ENCODE measurements around the gene CHRNA9. TPM values are rescaled to one million over a fixed set of nuclear protein-coding genes. Genes with fewer than 3 reads are reported as not detected.
"Not testable (repeated sequence)": the region's sequence is repeated elsewhere in the genome, so short reads cannot be mapped to it uniquely, and the experiment has no call there.

CHRNA9 gene
- total RNA-seq: not detected
- polyA plus RNA-seq: not detected
- long read RNA-seq, donor 1: 0 reads
- long read RNA-seq, donor 2: 0 reads

- no peak for ATAC-seq (ENCODE audit: low FRiP score)
Observed at GRCh38 chr4:40334591-40335524, at the start of gene CHRNA9. Gene CHRNA9 (plus strand): TSS chr4:40335333. CDS start chr4:40335468, 135 bp downstream.

GRCh38 chr4:40285692-40286091 is 49.4 kb upstream of the CHRNA9 start:
- WGBS, 2 donors: 75 to 85% methylated on average over 5 of the region's 5 CpGs
- DNase-seq (no peak), ATAC-seq (ENCODE audit: low FRiP score) (no peak)
- H3K27me3 ChIP-seq (ENCODE audit: control insufficient read depth in 1 of 2, insufficient read depth in 2 of 2, low read length in 1 of 2): no peaks in the 10 kb centered on the region
- H3K27ac ChIP-seq (ENCODE audit: low read depth in 1 of 2, low read length in 2 of 2): no peak overlapping the region
- intact Hi-C loops (cut with DNase I): no loop called here
- no peaks in the 10 kb centered on the region for H3K4me1 ChIP-seq (ENCODE audit: control insufficient read depth in 1 of 2, insufficient read depth in 2 of 2, low read length in 2 of 2)
- H3K36me3 ChIP-seq (ENCODE audit: control insufficient read depth in 1 of 2, insufficient read depth in 2 of 2, low read length in 1 of 2): no peaks in the 10 kb centered on the region
- no peaks in the 10 kb centered on the region for H3K9me3 ChIP-seq (ENCODE audit: control insufficient read depth, low read length)
- H3K4me3 ChIP-seq (ENCODE audit: low read length in 2 of 2): no peak overlapping the region

More at GRCh38 chr4:40334591-40335524, at the start of gene CHRNA9:
- H3K9me3 ChIP-seq (ENCODE audit: control insufficient read depth, low read length): no peaks in the 10 kb centered on the region
- DNase-seq: no peak
- intact Hi-C loops (cut with DNase I): no loop called here
- WGBS, 2 donors: 38 to 46% methylated on average over 12 of the region's 12 CpGs
- no peaks in the 10 kb centered on the region for H3K36me3 ChIP-seq (ENCODE audit: control insufficient read depth in 1 of 2, insufficient read depth in 2 of 2, low read length in 1 of 2)
- H3K27me3 ChIP-seq (ENCODE audit: control insufficient read depth in 1 of 2, insufficient read depth in 2 of 2, low read length in 1 of 2): no peaks in the 10 kb centered on the region
- H3K27ac ChIP-seq (ENCODE audit: low read depth in 1 of 2, low read length in 2 of 2): no peak within 1 kb of the TSS
- H3K4me3 ChIP-seq (ENCODE audit: low read length in 2 of 2): no peak within 1 kb of the TSS
- H3K4me1 ChIP-seq (ENCODE audit: control insufficient read depth in 1 of 2, insufficient read depth in 2 of 2, low read length in 2 of 2): no peaks in the 10 kb centered on the region

GRCh38 chr4:40288566-40288965 is 46.6 kb upstream of the CHRNA9 start:
- no peak for DNase-seq
- H3K4me1 ChIP-seq (ENCODE audit: control insufficient read depth in 1 of 2, insufficient read depth in 2 of 2, low read length in 2 of 2): no peaks in the 10 kb centered on the region
- H3K27ac ChIP-seq (ENCODE audit: low read depth in 1 of 2, low read length in 2 of 2): no peak overlapping the region
- intact Hi-C loops (cut with DNase I): no loop called here
- no peak for ATAC-seq (ENCODE audit: low FRiP score)
- H3K36me3 ChIP-seq (ENCODE audit: control insufficient read depth in 1 of 2, insufficient read depth in 2 of 2, low read length in 1 of 2): no peaks in the 10 kb centered on the region
- 78 to 86% methylated on average over 8 of the region's 8 CpGs for WGBS, 2 donors
- H3K9me3 ChIP-seq (ENCODE audit: control insufficient read depth, low read length): no peaks in the 10 kb centered on the region
- H3K27me3 ChIP-seq (ENCODE audit: control insufficient read depth in 1 of 2, insufficient read depth in 2 of 2, low read length in 1 of 2): no peaks in the 10 kb centered on the region
- H3K4me3 ChIP-seq (ENCODE audit: low read length in 2 of 2): no peak overlapping the region

- DNase-seq (no peak), ATAC-seq (ENCODE audit: low FRiP score) (no peak)
- Histone ChIP-seq H3K27ac (ENCODE audit: low read depth in 1 of 2, low read length in 2 of 2) (no peak overlapping the region), H3K4me1 (ENCODE audit: control insufficient read depth in 1 of 2, insufficient read depth in 2 of 2, low read length in 2 of 2) (no peaks in the 10 kb centered on the region), H3K27me3 (ENCODE audit: control insufficient read depth in 1 of 2, insufficient read depth in 2 of 2, low read length in 1 of 2) (no peaks in the 10 kb centered on the region), H3K4me3 (ENCODE audit: low read length in 2 of 2) (no peak overlapping the region), H3K36me3 (ENCODE audit: control insufficient read depth in 1 of 2, insufficient read depth in 2 of 2, low read length in 1 of 2) (no peaks in the 10 kb centered on the region), H3K9me3 (ENCODE audit: control insufficient read depth, low read length) (no peaks in the 10 kb centered on the region)
- intact Hi-C loops (cut with DNase I): no loop called here
- WGBS, 2 donors: 46 to 50% methylated on average over 7 of the region's 7 CpGs
Observed at GRCh38 chr4:40289366-40290188, 45.6 kb upstream of the CHRNA9 start.

- ATAC-seq (ENCODE audit: low FRiP score); intact Hi-C loops (cut with DNase I); H3K27me3 ChIP-seq (ENCODE audit: control insufficient read depth in 1 of 2, insufficient read depth in 2 of 2, low read length in 1 of 2); H3K4me3 ChIP-seq (ENCODE audit: low read length in 2 of 2); DNase-seq; H3K4me1 ChIP-seq (ENCODE audit: control insufficient read depth in 1 of 2, insufficient read depth in 2 of 2, low read length in 2 of 2); H3K9me3 ChIP-seq (ENCODE audit: control insufficient read depth, low read length); H3K36me3 ChIP-seq (ENCODE audit: control insufficient read depth in 1 of 2, insufficient read depth in 2 of 2, low read length in 1 of 2); H3K27ac ChIP-seq (ENCODE audit: low read depth in 1 of 2, low read length in 2 of 2): not testable (repeated sequence)
- WGBS, 2 donors: 87 to 88% methylated on average over 2 of the region's 2 CpGs
Observed at GRCh38 chr4:40290611-40291186, 44.4 kb upstream of the CHRNA9 start.

- H3K27ac ChIP-seq (ENCODE audit: low read depth in 1 of 2, low read length in 2 of 2): no peak overlapping the region
- intact Hi-C loops (cut with DNase I): no loop called here
- H3K4me3 ChIP-seq (ENCODE audit: low read length in 2 of 2): no peak overlapping the region
- no peaks in the 10 kb centered on the region for H3K27me3 ChIP-seq (ENCODE audit: control insufficient read depth in 1 of 2, insufficient read depth in 2 of 2, low read length in 1 of 2)
- WGBS, 2 donors: 74 to 80% methylated on average over 2 of the region's 2 CpGs
- H3K9me3 ChIP-seq (ENCODE audit: control insufficient read depth, low read length): no peaks in the 10 kb centered on the region
- no peaks in the 10 kb centered on the region for H3K4me1 ChIP-seq (ENCODE audit: control insufficient read depth in 1 of 2, insufficient read depth in 2 of 2, low read length in 2 of 2)
- ATAC-seq (ENCODE audit: low FRiP score): no peak
- no peak for DNase-seq
- H3K36me3 ChIP-seq (ENCODE audit: control insufficient read depth in 1 of 2, insufficient read depth in 2 of 2, low read length in 1 of 2): no peaks in the 10 kb centered on the region
Observed at GRCh38 chr4:40292313-40292759, 42.8 kb upstream of the CHRNA9 start.

- DNase-seq (no peak), ATAC-seq (ENCODE audit: low FRiP score) (no peak)
- no peak overlapping the region for H3K4me3 ChIP-seq (ENCODE audit: low read length in 2 of 2)
- H3K9me3 ChIP-seq (ENCODE audit: control insufficient read depth, low read length): no peaks in the 10 kb centered on the region
- H3K27ac ChIP-seq (ENCODE audit: low read depth in 1 of 2, low read length in 2 of 2): no peak overlapping the region
- intact Hi-C loops (cut with DNase I): no loop called here
- H3K36me3 ChIP-seq (ENCODE audit: control insufficient read depth in 1 of 2, insufficient read depth in 2 of 2, low read length in 1 of 2): no peaks in the 10 kb centered on the region
- no peaks in the 10 kb centered on the region for H3K4me1 ChIP-seq (ENCODE audit: control insufficient read depth in 1 of 2, insufficient read depth in 2 of 2, low read length in 2 of 2)
- no peaks in the 10 kb centered on the region for H3K27me3 ChIP-seq (ENCODE audit: control insufficient read depth in 1 of 2, insufficient read depth in 2 of 2, low read length in 1 of 2)
- 84 to 92% methylated on average over 1 of the region's 1 CpG for WGBS, 2 donors
Observed at GRCh38 chr4:40294339-40294738, 40.8 kb upstream of the CHRNA9 start.

- H3K27me3 ChIP-seq (ENCODE audit: control insufficient read depth in 1 of 2, insufficient read depth in 2 of 2, low read length in 1 of 2); intact Hi-C loops (cut with DNase I); H3K4me1 ChIP-seq (ENCODE audit: control insufficient read depth in 1 of 2, insufficient read depth in 2 of 2, low read length in 2 of 2); ATAC-seq (ENCODE audit: low FRiP score); H3K36me3 ChIP-seq (ENCODE audit: control insufficient read depth in 1 of 2, insufficient read depth in 2 of 2, low read length in 1 of 2); H3K9me3 ChIP-seq (ENCODE audit: control insufficient read depth, low read length); H3K4me3 ChIP-seq (ENCODE audit: low read length in 2 of 2); DNase-seq; H3K27ac ChIP-seq (ENCODE audit: low read depth in 1 of 2, low read length in 2 of 2): not testable (repeated sequence)
Observed at GRCh38 chr4:40295030-40295429, 40.1 kb upstream of the CHRNA9 start.
